Activated CD4-positive, alpha-beta memory T cell treated with anti-CD3 and anti-CD28 coated beads for 36 hours (primary cell): ENCODE data around the gene ZNF766. TPM values are rescaled to one million over a fixed set of nuclear protein-coding genes. Genes with fewer than 3 reads are reported as not detected.
"Not testable (repeated sequence)": the region's sequence is repeated elsewhere in the genome, so short reads cannot be mapped to it uniquely, and the experiment has no call there.

ENCODE experiments used
- CTCF ChIA-PET: fragments of 350-600 bp; sonication (Branson Sonifier 250); formaldehyde crosslinking; loops from one replicate; lab custom pipeline; 2021; ENCODE audit warnings: antibody characterized with exemption, inconsistent platforms; lab: Charles Lee
- POLR2A ChIA-PET: fragments of 350-600 bp; sonication (Branson Sonifier 250); formaldehyde crosslinking; loops from one replicate; lab custom pipeline; 2021; ENCODE audit warnings: antibody characterized with exemption; lab: Charles Lee
- DNase-seq: peaks from one replicate; pipeline ENCODE4 v3.0.0-alpha.2; 2020
- H3K27ac Mint-ChIP-seq: one replicate; pipeline ENCODE4 v1.8.0; 2021; ENCODE audit warnings: mixed read lengths
- H3K27me3 Mint-ChIP-seq: one replicate; pipeline ENCODE4 v1.8.0; 2021; ENCODE audit warnings: mixed read lengths
- H3K36me3 Mint-ChIP-seq: one replicate; pipeline ENCODE4 v1.8.0; 2021; ENCODE audit warnings: mixed read lengths
- H3K4me1 Mint-ChIP-seq: one replicate; pipeline ENCODE4 v1.8.0; 2021; ENCODE audit warnings: low read depth, mixed read lengths
- H3K4me3 Mint-ChIP-seq: one replicate; pipeline ENCODE4 v1.8.0; 2021; ENCODE audit warnings: mild to moderate bottlenecking, mixed read lengths
- H3K9me3 Mint-ChIP-seq: one replicate; pipeline ENCODE4 v1.8.0; 2021; ENCODE audit warnings: mixed read lengths
- intact Hi-C: fragments of 100-400 bp; cut with micrococcal nuclease; formaldehyde crosslinking; loops from one replicate; pipeline ENCODE4 v1.15.1; 2023
- total RNA-seq, 2 experiments: library from RNA; stranded (reverse); gene quantifications; one replicate each; pipeline ENCODE4 v1.2.3, GENCODE V29; 2021

Gene ZNF766
- total RNA-seq, 2 experiments from 2014 or later, result 21.6 to 23.2 TPM

DNA sequence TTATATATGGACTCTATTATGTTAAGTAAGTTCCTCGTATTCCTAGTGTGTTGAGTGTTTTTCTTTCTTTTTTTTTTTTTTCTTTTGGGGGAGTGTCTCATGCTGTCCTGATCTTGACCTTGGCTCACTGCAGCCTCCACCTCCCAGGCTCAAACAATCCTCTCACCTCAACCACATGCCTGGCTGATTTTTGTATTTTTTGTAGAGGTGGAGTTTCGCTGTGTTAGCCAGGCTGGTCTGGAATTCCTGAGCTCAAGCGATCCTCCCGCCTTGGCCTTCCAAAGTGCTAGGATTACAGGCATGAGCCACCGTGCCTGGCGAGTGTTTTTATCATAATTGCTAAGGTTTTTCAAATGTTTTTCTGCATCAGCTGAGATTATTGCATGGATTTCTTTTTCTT, 16.9 kb downstream of the ZNF766 start:
- peaks cover 51% of the 10 kb centered on the region for H3K9me3 Mint-ChIP-seq
- H3K36me3 Mint-ChIP-seq, result peaks cover 88% of the 10 kb centered on the region
- H3K27ac Mint-ChIP-seq, result no peak overlapping the region
- CTCF ChIA-PET, result no interaction called here
- no peaks in the 10 kb centered on the region for H3K27me3 Mint-ChIP-seq
- intact Hi-C loops, result no loop called here
- no peak for DNase-seq
- H3K4me1 Mint-ChIP-seq, result no peaks in the 10 kb centered on the region
- H3K4me3 Mint-ChIP-seq, result no peak overlapping the region
- POLR2A ChIA-PET, result no interaction called here

DNA sequence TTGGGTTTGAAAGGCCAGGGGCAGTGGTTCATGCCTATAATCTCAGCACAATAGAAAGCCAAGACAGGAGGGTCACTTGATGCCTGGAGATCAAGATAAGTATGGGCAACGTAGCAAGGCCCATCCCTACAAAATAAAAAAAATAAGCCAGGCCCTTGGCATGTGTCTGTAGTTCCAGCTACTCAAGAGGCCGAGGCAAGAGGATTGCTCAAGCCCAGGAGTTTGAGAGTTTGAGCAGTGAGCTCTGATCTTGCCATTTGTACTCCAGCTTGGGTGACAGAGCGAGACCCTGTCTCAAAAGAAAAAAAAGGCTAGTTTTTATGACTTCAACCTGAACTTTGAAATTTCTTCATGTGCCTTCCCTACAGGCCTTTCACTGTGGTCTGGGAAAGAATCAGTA, 22.4 kb downstream of the ZNF766 start:
- POLR2A ChIA-PET, result no interaction called here
- Mint-ChIP-seq H3K9me3 (peaks cover 49% of the 10 kb centered on the region), H3K4me3 (no peak overlapping the region), H3K4me1 (peaks cover 3% of the 10 kb centered on the region), H3K36me3 (peaks cover 57% of the 10 kb centered on the region), H3K27me3 (no peaks in the 10 kb centered on the region), H3K27ac (no peak overlapping the region)
- intact Hi-C loops, result no loop called here
- CTCF ChIA-PET, result interaction anchor here (0.6 kb wide), 1 partner anchor 165 kb away, joined by 3 read pairs; no protein-coding TSS in a partner anchor
- DNase-seq, result no peak

DNA sequence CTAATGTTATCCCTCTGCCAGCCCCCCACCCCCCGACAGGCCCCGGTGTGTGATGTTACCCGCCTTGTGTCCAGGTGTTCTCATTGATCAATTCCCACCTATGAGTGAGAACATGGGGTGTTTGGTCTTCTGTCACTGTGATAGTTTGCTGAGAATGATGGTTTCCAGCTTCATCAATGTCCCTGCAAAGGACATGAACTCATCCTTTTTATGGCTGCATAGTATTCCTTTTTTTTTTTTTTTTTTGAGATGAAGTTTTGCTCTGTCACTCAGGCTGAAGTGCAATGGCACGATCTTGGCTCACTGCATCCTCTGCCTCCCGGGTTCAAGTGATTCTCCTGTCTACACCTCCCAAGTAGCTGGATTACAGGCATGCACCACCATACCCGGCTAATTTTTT, 23.6 kb downstream of the ZNF766 start:
- DNase-seq, H3K27ac Mint-ChIP-seq, CTCF ChIA-PET, H3K4me3 Mint-ChIP-seq, POLR2A ChIA-PET, H3K27me3 Mint-ChIP-seq, intact Hi-C loops: not testable (repeated sequence)
- H3K9me3 Mint-ChIP-seq, result peaks cover 48% of the 10 kb centered on the region
- H3K36me3 Mint-ChIP-seq, result peaks cover 54% of the 10 kb centered on the region
- peaks cover 12% of the 10 kb centered on the region for H3K4me1 Mint-ChIP-seq

GRCh38 chr19:52296400-52296772, 27.0 kb downstream of the ZNF766 start:
- peaks cover 5% of the 10 kb centered on the region for H3K27me3 Mint-ChIP-seq
- POLR2A ChIA-PET, result no interaction called here
- H3K36me3 Mint-ChIP-seq, result peaks cover 55% of the 10 kb centered on the region
- DNase-seq, result no peak
- H3K27ac Mint-ChIP-seq, result peak overlapping the region; percentile 33
- H3K9me3 Mint-ChIP-seq, result peaks cover 51% of the 10 kb centered on the region
- intact Hi-C loops, result no loop called here
- peaks cover 12% of the 10 kb centered on the region for H3K4me1 Mint-ChIP-seq
- CTCF ChIA-PET, result interaction anchor here (1.0 kb wide), 1 partner anchor 667 kb away, joined by 3 read pairs; no protein-coding TSS in a partner anchor
- peak overlapping the region; percentile 59 for H3K4me3 Mint-ChIP-seq

DNA sequence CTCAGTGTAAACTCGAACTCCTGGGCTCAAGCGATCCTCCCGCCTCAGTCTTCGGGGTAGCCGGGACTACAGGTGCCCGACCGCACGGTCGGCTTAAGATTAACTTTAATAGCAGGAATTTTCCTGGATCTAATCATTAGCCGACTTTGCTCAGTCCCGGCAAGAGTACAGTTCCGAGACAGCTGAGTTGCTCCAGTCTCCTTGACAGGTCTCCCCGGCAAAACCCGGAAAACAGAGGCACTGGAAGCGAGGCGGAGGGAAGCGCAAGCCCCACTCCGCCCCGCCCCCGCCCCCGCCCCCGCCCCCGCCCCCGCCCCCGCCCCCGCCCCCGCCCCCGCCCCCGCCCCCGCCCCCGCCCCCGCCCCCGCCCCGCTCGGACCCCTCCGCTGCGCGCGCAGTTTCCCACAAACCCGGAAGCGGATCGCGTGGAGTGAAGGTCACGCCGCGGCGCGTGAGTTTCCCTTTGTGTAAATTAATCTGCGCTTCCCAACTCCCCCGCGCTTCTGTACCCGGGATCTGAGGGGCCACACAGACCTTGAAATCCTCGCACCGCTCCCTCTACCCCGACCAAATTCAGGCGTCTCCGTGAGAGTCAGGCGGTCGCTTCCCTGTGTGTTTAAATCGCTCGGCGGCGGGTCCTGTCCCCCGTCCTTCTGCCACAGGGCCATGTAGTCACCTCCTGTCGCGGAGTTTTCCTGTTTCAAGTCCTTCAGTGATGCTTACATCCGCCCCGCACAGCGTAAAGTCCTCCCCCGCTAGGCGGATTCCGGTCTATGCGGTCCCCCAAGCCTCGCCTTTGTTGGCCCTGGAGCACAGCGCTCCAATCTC, 27.6 kb downstream of the ZNF766 start, which contains the start of gene ZNF480:
Gene ZNF480 (plus strand): TSS at position 397 of the 828 bp plus-strand sequence. CDS start 3,244 bp downstream, outside the sequence.
- Mint-ChIP-seq H3K4me3 (peak within 1 kb of the TSS; percentile 91), H3K27ac (peak within 1 kb of the TSS; percentile 95), H3K4me1 (peaks cover 12% of the 10 kb centered on the region), H3K36me3 (peaks cover 58% of the 10 kb centered on the region), H3K9me3 (peaks cover 56% of the 10 kb centered on the region), H3K27me3 (peaks cover 5% of the 10 kb centered on the region)
- DNase-seq, result peak; percentile 77
- ChIA-PET POLR2A (no interaction called here), CTCF (interaction anchor here (1.0 kb wide), 1 partner anchor 666 kb away, joined by 3 read pairs; no protein-coding TSS in a partner anchor)
- intact Hi-C loops, result loop anchor here (1.0 kb wide), 2 partner anchors 28 to 39 kb away; partner anchors contain the start of genes ZNF610 and ZNF766

DNA sequence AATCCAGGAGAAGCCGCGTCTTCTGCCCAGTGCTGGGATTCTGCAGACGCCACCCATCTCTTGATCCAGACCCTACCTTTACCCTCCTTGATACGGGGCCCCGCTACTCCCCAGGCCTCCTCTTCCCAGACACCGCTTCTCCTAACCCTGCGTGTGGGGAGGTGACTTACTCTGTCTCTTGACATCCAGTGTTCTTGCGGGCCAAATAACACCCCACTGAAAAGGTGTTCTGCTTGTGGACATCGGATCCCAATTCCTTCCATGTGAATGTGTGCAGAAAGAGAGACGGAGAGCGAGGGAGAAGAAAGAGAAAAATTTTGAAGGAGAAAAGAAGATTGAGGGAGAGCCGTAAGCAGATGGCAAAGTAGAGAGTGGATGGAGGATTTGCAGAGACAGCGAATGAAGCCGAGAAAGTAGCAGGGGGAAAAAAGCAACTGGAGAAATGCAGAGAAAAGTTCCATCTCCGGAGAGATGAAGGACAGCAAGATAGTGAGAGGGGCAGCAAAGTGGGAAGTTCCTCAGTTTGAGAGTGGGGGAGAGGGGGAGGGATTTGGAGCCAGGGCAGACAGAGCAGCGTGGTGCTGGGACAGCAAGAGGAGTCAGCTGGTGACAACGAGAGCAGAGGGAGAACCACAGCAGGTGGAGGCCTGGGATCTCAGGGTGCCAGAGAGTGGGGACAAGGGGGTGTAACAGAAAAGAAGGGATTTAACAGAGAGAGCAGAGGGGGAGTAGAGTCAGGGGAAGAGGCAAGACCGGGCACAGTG, 28.4 kb downstream of the ZNF766 start:
- Mint-ChIP-seq H3K36me3 (peaks cover 58% of the 10 kb centered on the region), H3K9me3 (peaks cover 58% of the 10 kb centered on the region), H3K27me3 (peaks cover 5% of the 10 kb centered on the region), H3K4me3 (peak overlapping the region; percentile 91), H3K4me1 (peaks cover 12% of the 10 kb centered on the region), H3K27ac (peak overlapping the region; percentile 95)
- intact Hi-C loops, result loop anchor here (1.0 kb wide), 2 partner anchors 28 to 39 kb away; partner anchors contain the start of genes ZNF610 and ZNF766
- ChIA-PET POLR2A (no interaction called here), CTCF (interaction anchor here (0.6 kb wide), 1 partner anchor 259 kb away, joined by 3 read pairs; no protein-coding TSS in a partner anchor)
- peak; percentile 11 for DNase-seq

GRCh38 chr19:52307275-52307674, 37.9 kb downstream of the ZNF766 start:
- DNase-seq, result no peak

DNA sequence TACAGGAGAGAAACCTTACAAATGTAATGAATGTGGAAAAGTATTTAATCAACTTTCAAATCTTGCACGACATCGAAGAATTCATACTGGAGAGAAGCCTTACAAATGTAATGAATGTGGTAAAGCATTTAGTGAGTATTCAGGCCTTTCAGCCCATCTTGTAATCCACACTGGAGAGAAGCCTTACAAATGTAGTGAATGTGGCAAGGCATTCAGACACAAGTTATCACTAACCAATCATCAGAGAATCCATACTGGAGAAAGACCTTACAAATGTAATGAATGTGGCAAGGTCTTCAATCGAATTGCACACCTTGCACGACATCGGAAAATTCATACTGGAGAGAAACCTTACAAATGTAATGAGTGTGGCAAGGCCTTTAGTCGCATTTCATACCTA, 53.0 kb downstream of the ZNF766 start:
- no peaks in the 10 kb centered on the region for H3K4me1 Mint-ChIP-seq
- ChIA-PET CTCF (no interaction called here), POLR2A (no interaction called here)
- DNase-seq, result no peak
- intact Hi-C loops, result no loop called here
- H3K4me3 Mint-ChIP-seq, result no peak overlapping the region
- no peak overlapping the region for H3K27ac Mint-ChIP-seq
- peaks cover 79% of the 10 kb centered on the region for H3K36me3 Mint-ChIP-seq
- peaks cover 90% of the 10 kb centered on the region for H3K9me3 Mint-ChIP-seq
- no peaks in the 10 kb centered on the region for H3K27me3 Mint-ChIP-seq

More at GRCh38 chr19:52307275-52307674, 37.9 kb downstream of the ZNF766 start:
- intact Hi-C loops, result no loop called here
- H3K36me3 Mint-ChIP-seq, result peaks cover 83% of the 10 kb centered on the region
- no peaks in the 10 kb centered on the region for H3K27me3 Mint-ChIP-seq
- no peaks in the 10 kb centered on the region for H3K4me1 Mint-ChIP-seq
- H3K9me3 Mint-ChIP-seq, result peaks cover 80% of the 10 kb centered on the region
- CTCF ChIA-PET, result no interaction called here
- H3K4me3 Mint-ChIP-seq, result no peak overlapping the region
- H3K27ac Mint-ChIP-seq, result no peak overlapping the region
- POLR2A ChIA-PET, result no interaction called here

DNA sequence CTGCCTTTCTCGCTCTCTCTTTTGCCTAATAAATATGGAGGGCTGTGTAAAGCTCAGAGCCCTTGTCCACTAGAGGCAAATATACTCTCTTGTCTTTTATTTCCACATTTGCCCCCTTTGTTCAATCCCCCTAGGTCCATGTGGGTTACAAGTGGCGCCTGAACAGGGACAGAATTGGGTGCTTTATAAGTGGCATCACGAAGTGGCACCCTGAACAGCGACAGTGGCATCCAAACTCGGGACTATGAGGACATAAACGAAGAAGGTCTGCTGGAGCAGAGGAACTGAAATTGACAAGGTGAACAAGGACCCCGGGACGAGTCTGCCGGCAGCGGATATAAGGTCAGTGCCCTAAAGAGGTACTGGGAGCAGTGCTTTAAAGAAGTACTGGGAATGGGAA, 62.4 kb downstream of the ZNF766 start:
- H3K27ac Mint-ChIP-seq, result no peak overlapping the region

DNA sequence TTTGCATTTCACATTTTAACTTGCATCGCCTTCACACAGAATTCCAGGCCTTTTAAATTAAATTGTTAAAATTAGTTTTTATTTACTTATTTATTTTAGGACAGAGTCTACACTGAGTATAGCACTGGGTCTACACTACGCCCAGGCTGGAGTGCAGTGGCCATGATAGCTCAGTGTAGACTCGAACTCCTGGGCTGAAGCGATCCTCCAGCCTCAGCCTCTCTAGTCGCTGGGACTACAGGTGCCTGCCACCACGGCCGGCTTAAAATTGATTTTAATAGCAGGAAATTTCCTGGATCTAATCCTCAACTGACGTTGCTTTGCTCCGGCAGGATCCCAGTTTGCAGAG, 66.4 kb downstream of the ZNF766 start:
- Mint-ChIP-seq H3K9me3 (peaks cover 54% of the 10 kb centered on the region), H3K27me3 (no peaks in the 10 kb centered on the region), H3K4me1 (peaks cover 13% of the 10 kb centered on the region), H3K27ac (peak overlapping the region; percentile 91), H3K4me3 (peak overlapping the region; percentile 93), H3K36me3 (peaks cover 33% of the 10 kb centered on the region)
- DNase-seq, result no peak
- CTCF ChIA-PET, result no interaction called here
- intact Hi-C loops, result loop anchor here (1.0 kb wide), 1 partner anchor 38 kb away; the partner anchor contains the start of gene ZNF480
- POLR2A ChIA-PET, result no interaction called here

More for the DNA sequence above, 62.4 kb downstream of the ZNF766 start:
- ChIA-PET CTCF (interaction anchor here (0.7 kb wide), 1 partner anchor 193 kb away, joined by 3 read pairs; no protein-coding TSS in a partner anchor), POLR2A (no interaction called here)
- peaks cover 74% of the 10 kb centered on the region for H3K9me3 Mint-ChIP-seq
- H3K4me3 Mint-ChIP-seq, result no peak overlapping the region
- intact Hi-C loops, result no loop called here
- peaks cover 7% of the 10 kb centered on the region for H3K4me1 Mint-ChIP-seq
- no peak for DNase-seq
- peaks cover 34% of the 10 kb centered on the region for H3K36me3 Mint-ChIP-seq
- H3K27me3 Mint-ChIP-seq, result no peaks in the 10 kb centered on the region

DNA sequence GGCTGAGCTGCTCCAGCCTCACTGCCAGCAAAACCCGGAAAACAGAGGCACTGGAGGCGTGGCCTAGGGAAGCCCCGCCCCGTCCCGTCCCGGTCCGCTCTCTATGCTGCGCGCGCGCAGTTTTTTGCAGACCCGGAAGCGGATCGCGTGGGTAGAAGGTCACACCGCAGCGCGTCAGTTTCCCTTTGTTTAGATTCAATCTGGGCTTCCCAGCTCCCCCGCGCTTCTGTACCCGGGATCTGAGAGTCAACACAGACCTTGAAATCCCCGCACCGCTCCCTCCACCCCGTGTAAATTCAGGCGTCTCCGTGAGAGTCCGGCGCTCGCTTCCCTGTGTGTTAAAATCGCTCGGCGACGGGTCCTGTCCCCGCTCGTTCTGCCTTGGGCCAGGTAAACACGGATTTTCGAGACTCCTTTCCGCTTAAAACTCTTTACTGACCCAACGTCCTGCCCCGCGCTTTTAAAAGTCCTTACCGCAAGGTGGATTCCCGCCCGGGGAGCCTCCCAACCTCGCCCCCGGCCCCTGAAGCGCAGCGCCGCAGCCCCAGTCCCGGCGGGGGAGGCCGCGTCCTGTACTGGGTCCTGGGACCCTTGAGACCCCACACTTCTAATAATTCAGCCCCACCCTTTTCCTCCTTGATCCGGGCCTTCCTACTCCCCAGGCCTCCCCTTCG, 66.9 kb downstream of the ZNF766 start, which contains the start of gene ZNF610:
Gene ZNF610 (plus strand): TSS at position 127 of the 674 bp plus-strand sequence. CDS start 12,930 bp downstream, outside the sequence.
- Mint-ChIP-seq H3K4me1 (peaks cover 13% of the 10 kb centered on the region), H3K36me3 (peaks cover 31% of the 10 kb centered on the region), H3K27ac (peak within 1 kb of the TSS; percentile 91), H3K9me3 (peaks cover 49% of the 10 kb centered on the region), H3K27me3 (no peaks in the 10 kb centered on the region), H3K4me3 (peak within 1 kb of the TSS; percentile 93)
- intact Hi-C loops, result loop anchor here (1.0 kb wide), 1 partner anchor 39 kb away; the partner anchor contains the start of gene ZNF480
- peak; percentile 94 for DNase-seq
- CTCF ChIA-PET, result no interaction called here
- POLR2A ChIA-PET, result no interaction called here
